Measurements from ENCODE around the gene SYTL3. TPM values are rescaled to one million over a fixed set of nuclear protein-coding genes. Genes with fewer than 3 reads are reported as not detected.

SYTL3 gene
- total RNA-seq, 1 experiment from 2014 or later, result 1.8 TPM

GRCh38 chr6:158777510-158777909 is 127.7 kb downstream of the SYTL3 start:
- H4K20me1 ChIP-seq (ENCODE audit: low read length), result peaks cover 45% of the 10 kb centered on the region
- H3K27ac ChIP-seq (ENCODE audit: low read length), result no peak overlapping the region
- no peak for TF ChIP-seq CTCF (conservative IDR thresholded peaks at IDR 0.05; ENCODE audit: low read depth, low read length)
- TF ChIP-seq EZH2 (IDR thresholded peaks at IDR 0.05; ENCODE audit: low read length, unreplicated experiment), result no peak
- no peak for TF ChIP-seq EZH2phosphoT487 (IDR thresholded peaks at IDR 0.05; ENCODE audit: borderline replicate concordance, low read length)
- H3K9me3 ChIP-seq (ENCODE audit: low read length), result no peaks in the 10 kb centered on the region
- H3K9me2 ChIP-seq (replicated peaks; ENCODE audit: low read length), result no peaks in the 10 kb centered on the region
- H2AFZ ChIP-seq (ENCODE audit: low read length), result no peak overlapping the region
- BruUV-seq (replicated peaks), result no TSS peak
- H3K79me2 ChIP-seq (ENCODE audit: low read length), result peaks cover 64% of the 10 kb centered on the region
- no peak overlapping the region for H3K9ac ChIP-seq (ENCODE audit: low read length)
- H3K4me3 ChIP-seq (ENCODE audit: low read length), result no peak overlapping the region
- peaks cover 83% of the 10 kb centered on the region for H3K36me3 ChIP-seq (ENCODE audit: low read depth, low read length)
- ATAC-seq (no peak), DNase-seq (no peak)
- peaks cover 20% of the 10 kb centered on the region for H3K4me1 ChIP-seq (ENCODE audit: insufficient read depth, low read length)
- intact Hi-C loops (cut with micrococcal nuclease), result no loop called here
- POLR2A ChIA-PET (ENCODE audit: unreplicated experiment), result interaction anchor here (0.6 kb wide), 1 partner anchor 34 kb away, joined by 10 read pairs; no protein-coding TSS in a partner anchor
- H3K4me2 ChIP-seq (ENCODE audit: low read length), result no peak overlapping the region
- CTCF ChIA-PET, result no interaction called here
- no peaks in the 10 kb centered on the region for H3K27me3 ChIP-seq (ENCODE audit: low read length)
- peaks cover 4% of the 10 kb centered on the region for H3F3A ChIP-seq (ENCODE audit: low read length, unreplicated experiment)

- TF ChIP-seq EZH2 (IDR thresholded peaks at IDR 0.05; ENCODE audit: low read length, unreplicated experiment) (no peak), EZH2phosphoT487 (IDR thresholded peaks at IDR 0.05; ENCODE audit: borderline replicate concordance, low read length) (no peak), CTCF (conservative IDR thresholded peaks at IDR 0.05; ENCODE audit: low read depth, low read length) (no peak)
- ATAC-seq, result no peak
- H3K27me3 ChIP-seq (ENCODE audit: low read length), result no peaks in the 10 kb centered on the region
- peaks cover 4% of the 10 kb centered on the region for H3F3A ChIP-seq (ENCODE audit: low read length, unreplicated experiment)
- H2AFZ ChIP-seq (ENCODE audit: low read length), result no peak overlapping the region
- no peak overlapping the region for H3K4me3 ChIP-seq (ENCODE audit: low read length)
- H3K4me2 ChIP-seq (ENCODE audit: low read length), result no peak overlapping the region
- no peak overlapping the region for H3K27ac ChIP-seq (ENCODE audit: low read length)
- no peaks in the 10 kb centered on the region for H3K9me3 ChIP-seq (ENCODE audit: low read length)
- H4K20me1 ChIP-seq (ENCODE audit: low read length), result peaks cover 45% of the 10 kb centered on the region
- no peak for DNase-seq
- H3K9me2 ChIP-seq (replicated peaks; ENCODE audit: low read length), result no peaks in the 10 kb centered on the region
- H3K36me3 ChIP-seq (ENCODE audit: low read depth, low read length), result peaks cover 83% of the 10 kb centered on the region
- intact Hi-C loops (cut with micrococcal nuclease), result no loop called here
- BruUV-seq (replicated peaks), result no TSS peak
- ChIA-PET CTCF (no interaction called here), POLR2A (ENCODE audit: unreplicated experiment) (interaction anchor here (0.6 kb wide), 1 partner anchor 35 kb away, joined by 10 read pairs; no protein-coding TSS in a partner anchor)
- peaks cover 25% of the 10 kb centered on the region for H3K4me1 ChIP-seq (ENCODE audit: insufficient read depth, low read length)
- no peak overlapping the region for H3K9ac ChIP-seq (ENCODE audit: low read length)
- peaks cover 69% of the 10 kb centered on the region for H3K79me2 ChIP-seq (ENCODE audit: low read length)
These were observed 128.2 kb downstream of the SYTL3 start for GRCh38 chr6:158778005-158778527.

GRCh38 chr6:158780246-158780884 is 130.5 kb downstream of the SYTL3 start:
- no peaks in the 10 kb centered on the region for H3K9me3 ChIP-seq (ENCODE audit: low read length)
- peaks cover 40% of the 10 kb centered on the region for H3K4me1 ChIP-seq (ENCODE audit: insufficient read depth, low read length)
- H3F3A ChIP-seq (ENCODE audit: low read length, unreplicated experiment), result peaks cover 6% of the 10 kb centered on the region
- H4K20me1 ChIP-seq (ENCODE audit: low read length), result peaks cover 47% of the 10 kb centered on the region
- ATAC-seq (no peak), DNase-seq (no peak)
- peaks cover 88% of the 10 kb centered on the region for H3K79me2 ChIP-seq (ENCODE audit: low read length)
- no peaks in the 10 kb centered on the region for H3K9me2 ChIP-seq (replicated peaks; ENCODE audit: low read length)
- BruUV-seq (replicated peaks), result TSS peak; percentile 2
- H3K27ac ChIP-seq (ENCODE audit: low read length), result no peak overlapping the region
- no peak overlapping the region for H3K4me3 ChIP-seq (ENCODE audit: low read length)
- H3K4me2 ChIP-seq (ENCODE audit: low read length), result no peak overlapping the region
- H3K36me3 ChIP-seq (ENCODE audit: low read depth, low read length), result peaks cover 88% of the 10 kb centered on the region
- no peaks in the 10 kb centered on the region for H3K27me3 ChIP-seq (ENCODE audit: low read length)
- H3K9ac ChIP-seq (ENCODE audit: low read length), result no peak overlapping the region
- ChIA-PET POLR2A (ENCODE audit: unreplicated experiment) (interaction anchor here (0.5 to 0.6 kb wide), 2 partner anchors 30 to 88 kb away, joined by 3 to 4 read pairs; no protein-coding TSS in a partner anchor), CTCF (interaction anchor here (0.6 kb wide), 1 partner anchor 632 kb away, joined by 3 read pairs; no protein-coding TSS in a partner anchor)
- TF ChIP-seq CTCF (conservative IDR thresholded peaks at IDR 0.05; ENCODE audit: low read depth, low read length) (no peak), EZH2 (IDR thresholded peaks at IDR 0.05; ENCODE audit: low read length, unreplicated experiment) (no peak), EZH2phosphoT487 (IDR thresholded peaks at IDR 0.05; ENCODE audit: borderline replicate concordance, low read length) (no peak)
- intact Hi-C loops (cut with micrococcal nuclease), result no loop called here
- H2AFZ ChIP-seq (ENCODE audit: low read length), result no peak overlapping the region

Data from PC-3 (cell line).